ENCODE measurements around the gene ATP5F1D.

DNA sequence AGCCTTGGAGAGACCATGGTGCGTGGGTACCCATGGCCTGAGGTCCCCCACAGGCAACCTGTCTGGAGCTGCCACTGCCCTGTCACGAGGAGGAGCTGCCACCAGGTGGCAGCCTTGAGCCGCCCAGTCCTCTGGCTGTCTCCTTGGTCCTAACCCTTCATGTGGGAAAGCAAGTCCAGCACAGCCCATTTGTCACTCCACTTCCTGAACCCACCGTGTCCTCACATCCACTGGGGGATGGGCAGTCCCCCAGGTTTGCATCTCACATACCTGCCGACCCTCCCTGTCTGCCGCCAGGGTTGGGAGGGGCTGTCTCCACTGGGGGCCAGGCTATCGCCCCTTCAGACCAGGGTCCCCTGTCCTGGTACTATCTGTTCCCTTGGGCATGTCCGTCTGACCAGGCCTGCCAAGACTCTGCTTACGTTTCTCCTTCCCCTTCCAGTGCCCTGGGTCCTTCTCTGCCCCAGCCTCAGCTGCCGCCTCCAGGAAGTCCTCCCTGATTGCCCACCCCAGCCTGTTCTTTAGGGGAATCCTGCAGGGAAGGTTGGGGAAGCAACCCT is 38.3 kb downstream of the ATP5F1D start:
- TF ChIP-seq POLR2A (IDR thresholded peaks at IDR 0.05; ENCODE audit: insufficient read depth in 1 of 2, low read depth in 2 of 2, low read length in 2 of 2) (peak in 1 of 2 experiments; percentile 8; a peak in 1 of 4 replicates), ZC3H4 (CRISPR knock-in tag; IDR thresholded peaks at IDR 0.05; ENCODE audit: borderline replicate concordance) (no peak), ISX (CRISPR knock-in tag; conservative IDR thresholded peaks at IDR 0.05) (no peak), EP300 (IDR thresholded peaks at IDR 0.05; ENCODE audit: low read depth in 2 of 2, low read length in 2 of 2) (no peak), EP300 (CRISPR knock-in tag; IDR thresholded peaks at IDR 0.05; ENCODE audit: borderline replicate concordance) (peak; percentile 39; the same call in 1 of the 2 replicates), ZNF530 (CRISPR knock-in tag; IDR thresholded peaks at IDR 0.05; ENCODE audit: low read depth) (no peak), EZH2 (conservative IDR thresholded peaks at IDR 0.05; ENCODE audit: low read depth, low read length) (no peak), POLR2AphosphoS5 (IDR thresholded peaks at IDR 0.05; ENCODE audit: low read depth, low read length) (no peak)
- TF ChIP-seq, protein P1, sequence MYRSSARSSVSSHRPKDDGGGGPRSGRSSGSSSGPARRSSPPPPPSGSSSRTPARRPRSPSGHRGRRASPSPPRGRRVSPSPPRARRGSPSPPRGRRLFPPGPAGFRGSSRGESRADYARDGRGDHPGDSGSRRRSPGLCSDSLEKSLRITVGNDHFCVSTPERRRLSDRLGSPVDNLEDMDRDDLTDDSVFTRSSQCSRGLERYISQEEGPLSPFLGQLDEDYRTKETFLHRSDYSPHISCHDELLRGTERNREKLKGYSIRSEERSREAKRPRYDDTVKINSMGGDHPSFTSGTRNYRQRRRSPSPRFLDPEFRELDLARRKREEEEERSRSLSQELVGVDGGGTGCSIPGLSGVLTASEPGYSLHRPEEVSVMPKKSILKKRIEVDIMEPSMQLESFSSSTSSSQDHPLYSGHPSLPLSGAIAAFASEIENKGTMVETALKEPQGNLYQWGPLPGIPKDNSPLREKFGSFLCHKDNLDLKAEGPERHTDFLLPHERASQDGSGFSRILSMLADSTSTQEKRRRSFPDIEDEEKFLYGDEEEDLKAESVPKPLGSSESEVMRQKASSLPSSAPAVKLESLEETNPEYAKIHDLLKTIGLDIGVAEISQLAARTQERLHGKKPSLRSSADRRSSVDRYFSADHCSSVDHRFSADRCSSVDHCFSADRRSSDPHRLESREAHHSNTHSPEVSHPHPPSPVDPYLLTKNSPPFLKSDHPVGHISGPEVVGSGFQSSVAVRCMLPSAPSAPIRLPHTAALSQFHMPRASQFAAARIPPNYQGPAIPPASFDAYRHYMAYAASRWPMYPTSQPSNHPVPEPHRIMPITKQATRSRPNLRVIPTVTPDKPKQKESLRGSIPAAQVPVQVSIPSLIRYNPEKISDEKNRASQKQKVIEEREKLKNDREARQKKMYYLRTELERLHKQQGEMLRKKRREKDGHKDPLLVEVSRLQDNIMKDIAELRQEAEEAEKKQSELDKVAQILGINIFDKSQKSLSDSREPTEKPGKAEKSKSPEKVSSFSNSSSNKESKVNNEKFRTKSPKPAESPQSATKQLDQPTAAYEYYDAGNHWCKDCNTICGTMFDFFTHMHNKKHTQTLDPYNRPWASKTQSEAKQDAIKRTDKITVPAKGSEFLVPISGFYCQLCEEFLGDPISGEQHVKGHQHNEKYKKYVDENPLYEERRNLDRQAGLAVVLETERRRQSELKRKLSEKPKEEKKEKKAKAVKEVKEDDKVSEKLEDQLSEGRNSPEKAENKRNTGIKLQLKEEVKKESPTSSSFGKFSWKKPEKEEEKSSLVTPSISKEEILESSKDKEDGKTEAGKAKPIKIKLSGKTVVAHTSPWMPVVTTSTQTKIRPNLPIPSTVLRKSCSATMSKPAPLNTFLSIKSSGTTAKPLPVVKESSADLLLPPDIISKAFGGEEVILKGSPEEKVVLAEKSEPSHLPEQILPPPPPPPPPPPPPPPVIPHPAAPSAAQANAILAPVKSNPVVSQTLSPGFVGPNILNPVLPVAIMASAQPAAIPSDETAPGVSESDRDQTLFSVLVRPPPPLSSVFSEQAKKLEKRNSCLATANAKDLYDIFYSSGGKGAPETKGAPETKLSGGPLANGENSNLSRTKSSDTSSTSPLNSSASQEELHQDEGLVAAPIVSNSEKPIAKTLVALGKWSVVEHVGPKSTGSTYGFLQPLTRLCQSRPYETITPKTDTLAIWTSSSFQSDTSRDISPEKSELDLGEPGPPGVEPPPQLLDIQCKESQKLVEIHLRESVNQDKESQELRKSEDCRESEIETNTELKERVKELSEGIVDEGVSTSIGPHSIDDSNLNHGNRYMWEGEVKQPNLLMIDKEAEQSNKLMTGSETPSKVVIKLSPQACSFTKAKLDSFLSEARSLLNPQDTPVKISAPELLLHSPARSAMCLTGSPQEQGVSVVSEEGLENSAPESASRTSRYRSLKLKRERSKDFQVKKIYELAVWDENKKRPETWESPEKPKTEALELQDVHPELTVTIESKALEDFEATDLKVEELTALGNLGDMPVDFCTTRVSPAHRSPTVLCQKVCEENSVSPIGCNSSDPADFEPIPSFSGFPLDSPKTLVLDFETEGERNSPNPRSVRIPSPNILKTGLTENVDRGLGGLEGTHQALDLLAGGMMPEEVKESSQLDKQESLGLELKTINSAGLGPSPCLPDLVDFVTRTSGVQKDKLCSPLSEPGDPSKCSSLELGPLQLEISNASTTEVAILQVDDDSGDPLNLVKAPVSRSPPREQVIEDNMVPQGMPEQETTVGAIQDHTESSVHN (CRISPR knock-in tag; IDR thresholded peaks at IDR 0.05): no peak
- TF ChIP-seq, protein P2, sequence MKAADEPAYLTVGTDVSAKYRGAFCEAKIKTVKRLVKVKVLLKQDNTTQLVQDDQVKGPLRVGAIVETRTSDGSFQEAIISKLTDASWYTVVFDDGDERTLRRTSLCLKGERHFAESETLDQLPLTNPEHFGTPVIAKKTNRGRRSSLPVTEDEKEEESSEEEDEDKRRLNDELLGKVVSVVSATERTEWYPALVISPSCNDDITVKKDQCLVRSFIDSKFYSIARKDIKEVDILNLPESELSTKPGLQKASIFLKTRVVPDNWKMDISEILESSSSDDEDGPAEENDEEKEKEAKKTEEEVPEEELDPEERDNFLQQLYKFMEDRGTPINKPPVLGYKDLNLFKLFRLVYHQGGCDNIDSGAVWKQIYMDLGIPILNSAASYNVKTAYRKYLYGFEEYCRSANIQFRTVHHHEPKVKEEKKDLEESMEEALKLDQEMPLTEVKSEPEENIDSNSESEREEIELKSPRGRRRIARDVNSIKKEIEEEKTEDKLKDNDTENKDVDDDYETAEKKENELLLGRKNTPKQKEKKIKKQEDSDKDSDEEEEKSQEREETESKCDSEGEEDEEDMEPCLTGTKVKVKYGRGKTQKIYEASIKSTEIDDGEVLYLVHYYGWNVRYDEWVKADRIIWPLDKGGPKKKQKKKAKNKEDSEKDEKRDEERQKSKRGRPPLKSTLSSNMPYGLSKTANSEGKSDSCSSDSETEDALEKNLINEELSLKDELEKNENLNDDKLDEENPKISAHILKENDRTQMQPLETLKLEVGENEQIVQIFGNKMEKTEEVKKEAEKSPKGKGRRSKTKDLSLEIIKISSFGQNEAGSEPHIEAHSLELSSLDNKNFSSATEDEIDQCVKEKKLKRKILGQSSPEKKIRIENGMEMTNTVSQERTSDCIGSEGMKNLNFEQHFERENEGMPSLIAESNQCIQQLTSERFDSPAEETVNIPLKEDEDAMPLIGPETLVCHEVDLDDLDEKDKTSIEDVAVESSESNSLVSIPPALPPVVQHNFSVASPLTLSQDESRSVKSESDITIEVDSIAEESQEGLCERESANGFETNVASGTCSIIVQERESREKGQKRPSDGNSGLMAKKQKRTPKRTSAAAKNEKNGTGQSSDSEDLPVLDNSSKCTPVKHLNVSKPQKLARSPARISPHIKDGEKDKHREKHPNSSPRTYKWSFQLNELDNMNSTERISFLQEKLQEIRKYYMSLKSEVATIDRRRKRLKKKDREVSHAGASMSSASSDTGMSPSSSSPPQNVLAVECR (CRISPR knock-in tag; IDR thresholded peaks at IDR 0.05; ENCODE audit: borderline replicate concordance): peak; percentile 61; the same call in 1 of the 2 replicates
- TF ChIP-seq, protein P3, sequence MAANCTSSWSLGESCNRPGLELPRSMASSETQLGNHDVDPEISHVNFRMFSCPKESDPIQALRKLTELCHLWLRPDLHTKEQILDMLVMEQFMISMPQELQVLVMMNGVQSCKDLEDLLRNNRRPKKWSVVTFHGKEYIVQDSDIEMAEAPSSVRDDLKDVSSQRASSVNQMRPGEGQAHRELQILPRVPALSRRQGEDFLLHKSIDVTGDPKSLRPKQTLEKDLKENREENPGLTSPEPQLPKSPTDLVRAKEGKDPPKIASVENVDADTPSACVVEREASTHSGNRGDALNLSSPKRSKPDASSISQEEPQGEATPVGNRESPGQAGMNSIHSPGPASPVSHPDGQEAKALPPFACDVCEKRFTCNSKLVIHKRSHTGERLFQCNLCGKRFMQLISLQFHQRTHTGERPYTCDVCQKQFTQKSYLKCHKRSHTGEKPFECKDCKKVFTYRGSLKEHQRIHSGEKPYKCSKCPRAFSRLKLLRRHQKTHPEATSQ (CRISPR knock-in tag; IDR thresholded peaks at IDR 0.05; ENCODE audit: borderline replicate concordance): no peak
- TF ChIP-seq, protein P4, sequence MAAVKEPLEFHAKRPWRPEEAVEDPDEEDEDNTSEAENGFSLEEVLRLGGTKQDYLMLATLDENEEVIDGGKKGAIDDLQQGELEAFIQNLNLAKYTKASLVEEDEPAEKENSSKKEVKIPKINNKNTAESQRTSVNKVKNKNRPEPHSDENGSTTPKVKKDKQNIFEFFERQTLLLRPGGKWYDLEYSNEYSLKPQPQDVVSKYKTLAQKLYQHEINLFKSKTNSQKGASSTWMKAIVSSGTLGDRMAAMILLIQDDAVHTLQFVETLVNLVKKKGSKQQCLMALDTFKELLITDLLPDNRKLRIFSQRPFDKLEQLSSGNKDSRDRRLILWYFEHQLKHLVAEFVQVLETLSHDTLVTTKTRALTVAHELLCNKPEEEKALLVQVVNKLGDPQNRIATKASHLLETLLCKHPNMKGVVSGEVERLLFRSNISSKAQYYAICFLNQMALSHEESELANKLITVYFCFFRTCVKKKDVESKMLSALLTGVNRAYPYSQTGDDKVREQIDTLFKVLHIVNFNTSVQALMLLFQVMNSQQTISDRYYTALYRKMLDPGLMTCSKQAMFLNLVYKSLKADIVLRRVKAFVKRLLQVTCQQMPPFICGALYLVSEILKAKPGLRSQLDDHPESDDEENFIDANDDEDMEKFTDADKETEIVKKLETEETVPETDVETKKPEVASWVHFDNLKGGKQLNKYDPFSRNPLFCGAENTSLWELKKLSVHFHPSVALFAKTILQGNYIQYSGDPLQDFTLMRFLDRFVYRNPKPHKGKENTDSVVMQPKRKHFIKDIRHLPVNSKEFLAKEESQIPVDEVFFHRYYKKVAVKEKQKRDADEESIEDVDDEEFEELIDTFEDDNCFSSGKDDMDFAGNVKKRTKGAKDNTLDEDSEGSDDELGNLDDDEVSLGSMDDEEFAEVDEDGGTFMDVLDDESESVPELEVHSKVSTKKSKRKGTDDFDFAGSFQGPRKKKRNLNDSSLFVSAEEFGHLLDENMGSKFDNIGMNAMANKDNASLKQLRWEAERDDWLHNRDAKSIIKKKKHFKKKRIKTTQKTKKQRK (IDR thresholded peaks at IDR 0.05; ENCODE audit: low read length): no peak
- TF ChIP-seq, protein P5, sequence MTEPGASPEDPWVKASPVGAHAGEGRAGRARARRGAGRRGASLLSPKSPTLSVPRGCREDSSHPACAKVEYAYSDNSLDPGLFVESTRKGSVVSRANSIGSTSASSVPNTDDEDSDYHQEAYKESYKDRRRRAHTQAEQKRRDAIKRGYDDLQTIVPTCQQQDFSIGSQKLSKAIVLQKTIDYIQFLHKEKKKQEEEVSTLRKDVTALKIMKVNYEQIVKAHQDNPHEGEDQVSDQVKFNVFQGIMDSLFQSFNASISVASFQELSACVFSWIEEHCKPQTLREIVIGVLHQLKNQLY (CRISPR knock-in tag; IDR thresholded peaks at IDR 0.05): no peak

Data from HepG2 (cell line).